PC-9 (cell line): ENCODE measurements around the gene UQCR10. TPM values are rescaled to one million over a fixed set of nuclear protein-coding genes. Genes with fewer than 3 reads are reported as not detected.

Source experiments
- BruUV-seq: library from RNA; stranded (reverse); fragments of 400-500 nt; replicated peaks from 2 replicates; lab custom pipeline; 2021; lab: Mats Ljungman, UMichigan
- CTCF ChIA-PET: fragments of 300-600 bp; sonication (Branson Sonifier 250); formaldehyde crosslinking; loops from one replicate; lab custom pipeline; 2022; ENCODE audit warnings: antibody characterized with exemption; lab: Charles Lee
- POLR2A ChIA-PET: fragments of 300-600 bp; sonication (Branson Sonifier 250); formaldehyde crosslinking; loops from one replicate; lab custom pipeline; 2022; ENCODE audit warnings: antibody characterized with exemption; ENCODE audit not compliant: unreplicated experiment; lab: Charles Lee
- DNase-seq, 2 experiments: peaks; one replicate each; pipeline versions ENCODE4 v3.0.0 to v3.0.0-alpha.2; 2015 to 2022; ENCODE audit warnings: mixed read lengths in 1 of 2
- H2AFZ ChIP-seq: fragments of 200-600 bp; sonication (generic); 2 replicates; pipeline ENCODE4 v1.8.1; 2017; ENCODE audit warnings: antibody characterized with exemption
- H3F3A ChIP-seq: fragments of 200-600 bp; sonication (generic); 2 replicates; pipeline ENCODE4 v1.8.1; 2017; ENCODE audit warnings: antibody characterized with exemption, mild to moderate bottlenecking, low read depth; ENCODE audit not compliant: insufficient read depth
- H3K27ac ChIP-seq: fragments of 200-600 bp; sonication (generic); 2 replicates; pipeline ENCODE4 v1.6.1; 2016; ENCODE audit warnings: mixed run types
- H3K27me3 ChIP-seq: fragments of 200-600 bp; sonication (generic); 2 replicates; pipeline ENCODE4 v1.6.1; 2016; ENCODE audit warnings: low read depth, mixed run types; ENCODE audit not compliant: insufficient read depth
- H3K36me3 ChIP-seq: fragments of 200-600 bp; sonication (generic); 2 replicates; pipeline ENCODE4 v1.6.1; 2016; ENCODE audit warnings: low read depth, mixed run types
- H3K4me1 ChIP-seq: fragments of 200-600 bp; sonication (generic); replicated peaks from 2 replicates; pipeline ENCODE4 v1.6.1; 2016; ENCODE audit warnings: mixed run types; ENCODE audit not compliant: insufficient read depth
- H3K4me2 ChIP-seq: fragments of 200-600 bp; sonication (generic); 2 replicates; pipeline ENCODE4 v1.6.1; 2017; ENCODE audit warnings: mixed run types
- H3K4me3 ChIP-seq: fragments of 200-600 bp; sonication (generic); 2 replicates; pipeline ENCODE4 v1.6.1; 2016; ENCODE audit warnings: mixed run types
- H3K79me2 ChIP-seq: fragments of 200-600 bp; sonication (generic); 2 replicates; pipeline ENCODE4 v1.6.1; 2017; ENCODE audit warnings: low read depth, mixed run types
- H3K9me2 ChIP-seq: fragments of 200-600 bp; sonication (generic); 2 replicates; pipeline ENCODE4 v1.8.1; 2017; ENCODE audit warnings: mild to moderate bottlenecking; ENCODE audit not compliant: insufficient read depth
- H3K9me3 ChIP-seq: fragments of 200-600 bp; sonication (generic); 2 replicates; pipeline ENCODE4 v1.8.1; 2016; ENCODE audit warnings: low read depth; ENCODE audit not compliant: insufficient read depth
- H4K20me1 ChIP-seq: fragments of 200-600 bp; sonication (generic); 2 replicates; pipeline ENCODE4 v1.8.1; 2017; ENCODE audit not compliant: insufficient read depth
- CTCF ChIP-seq: fragments of 200-600 bp; sonication (generic); conservative IDR thresholded peaks from 2 replicates; pipeline ENCODE4 v1.6.1; 2017; ENCODE audit warnings: mixed run types, antibody characterized with exemption, mild to moderate bottlenecking, moderate library complexity
- EZH2 ChIP-seq: fragments of 200-600 bp; sonication (generic); IDR thresholded peaks from 2 replicates; pipeline ENCODE4 v1.8.0; 2017; ENCODE audit warnings: antibody characterized with exemption, low read depth
- intact Hi-C: fragments of 100-400 bp; cut with micrococcal nuclease; formaldehyde crosslinking; loops from one replicate; pipeline ENCODE4 v1.10.0; 2022; ENCODE audit not compliant: unreplicated experiment
- total RNA-seq: library from RNA; stranded (reverse); gene quantifications from 2 replicates; pipeline ENCODE4 v1.2.3, GENCODE V29; 2021

UQCR10 gene
- total RNA-seq, 1 experiment from 2014 or later: 103 TPM

- no peaks in the 10 kb centered on the region for H3K9me3 ChIP-seq
- H3K4me2 ChIP-seq: peak overlapping the region; percentile 79
- TF ChIP-seq EZH2: no peak
- no peak for TF ChIP-seq CTCF
- H3K9me2 ChIP-seq: no peaks in the 10 kb centered on the region
- peaks cover 10% of the 10 kb centered on the region for H3K79me2 ChIP-seq
- H3K4me1 ChIP-seq: peaks cover 62% of the 10 kb centered on the region
- BruUV-seq: no TSS peak
- no peaks in the 10 kb centered on the region for H4K20me1 ChIP-seq
- no peak overlapping the region for H3K4me3 ChIP-seq
- CTCF ChIA-PET: interaction anchor here (0.6 kb wide), 1 partner anchor 87 kb away, joined by 4 read pairs; no protein-coding TSS in a partner anchor
- H3K27me3 ChIP-seq: no peaks in the 10 kb centered on the region
- peaks cover 47% of the 10 kb centered on the region for H3F3A ChIP-seq
- DNase-seq: peak in 1 of 2 experiments; percentile 91
- intact Hi-C loops: loop anchor here (5.0 kb wide), 1 partner anchor 93 kb away; no protein-coding TSS in a partner anchor
- peak overlapping the region; percentile 93 for H3K27ac ChIP-seq
- no peak overlapping the region for H2AFZ ChIP-seq
- POLR2A ChIA-PET: interaction anchor here (0.8 kb wide), 1 partner anchor 645 kb away, joined by 13 read pairs; no protein-coding TSS in a partner anchor
- peaks cover 17% of the 10 kb centered on the region for H3K36me3 ChIP-seq
These were observed 28.5 kb downstream of the UQCR10 start for GRCh38 chr22:29795663-29796062.

- intact Hi-C loops: loop anchor here (5.0 kb wide), 1 partner anchor 95 kb away; no protein-coding TSS in a partner anchor
- H3K4me1 ChIP-seq: peaks cover 76% of the 10 kb centered on the region
- H3K27me3 ChIP-seq: no peaks in the 10 kb centered on the region
- peak overlapping the region; percentile 79 for H3K4me2 ChIP-seq
- no peak overlapping the region for H3K4me3 ChIP-seq
- H3K79me2 ChIP-seq: peaks cover 10% of the 10 kb centered on the region
- no peaks in the 10 kb centered on the region for H4K20me1 ChIP-seq
- no peak overlapping the region for H2AFZ ChIP-seq
- peaks cover 10% of the 10 kb centered on the region for H3K36me3 ChIP-seq
- TF ChIP-seq CTCF: no peak
- DNase-seq: no peak
- H3K9me3 ChIP-seq: no peaks in the 10 kb centered on the region
- H3K27ac ChIP-seq: peak overlapping the region; percentile 93
- POLR2A ChIA-PET: interaction anchor here (0.6 kb wide), 1 partner anchor 995 kb away, joined by 7 read pairs; no protein-coding TSS in a partner anchor
- H3K9me2 ChIP-seq: no peaks in the 10 kb centered on the region
- BruUV-seq: no TSS peak
- CTCF ChIA-PET: no interaction called here
- peaks cover 46% of the 10 kb centered on the region for H3F3A ChIP-seq
These were observed 30.2 kb downstream of the UQCR10 start for GRCh38 chr22:29797351-29797750.

GRCh38 chr22:29798318-29798717, 31.1 kb downstream of the UQCR10 start:
- Histone ChIP-seq H3K4me2 (peak overlapping the region; percentile 79), H3K9me2 (no peaks in the 10 kb centered on the region), H3K4me3 (peak overlapping the region; percentile 44; the same call in 1 of the 2 replicates), H3F3A (peaks cover 52% of the 10 kb centered on the region), H3K36me3 (peaks cover 10% of the 10 kb centered on the region), H4K20me1 (no peaks in the 10 kb centered on the region), H2AFZ (no peak overlapping the region), H3K27ac (peak overlapping the region; percentile 93), H3K79me2 (peaks cover 10% of the 10 kb centered on the region), H3K9me3 (no peaks in the 10 kb centered on the region), H3K27me3 (no peaks in the 10 kb centered on the region), H3K4me1 (peaks cover 76% of the 10 kb centered on the region)
- TF ChIP-seq CTCF (no peak), EZH2 (no peak)
- ChIA-PET POLR2A (interaction anchor here (0.5 to 0.6 kb wide), 2 partner anchors 95 to 405 kb away, joined by 3 to 6 read pairs; no protein-coding TSS in a partner anchor), CTCF (no interaction called here)
- no peak for DNase-seq
- intact Hi-C loops: loop anchor here (2.0 to 5.0 kb wide), 2 partner anchors 32 to 96 kb away; partner anchors contain the start of genes UQCR10 and ZMAT5
- BruUV-seq: no TSS peak
